Keratinocyte (primary cell): Measurements from ENCODE around the gene SOX10. TPM values are rescaled to one million over a fixed set of nuclear protein-coding genes. Genes with fewer than 3 reads are reported as not detected.

ENCODE experiments used
- DNase-seq: peaks from one replicate; pipeline ENCODE4 v3.0.0-alpha.2; 2011; ENCODE audit warnings: low read depth, missing footprints, low spot score
- FAIRE-seq: peaks from 2 replicates; lab custom pipeline; 2011; peaks lifted over from hg19 to GRCh38; lab: Jason Lieb, UNC
- H2AFZ ChIP-seq: 2 replicates; pipeline ENCODE4 v1.6.0; 2012; ENCODE audit warnings: low read length, control low read depth, inconsistent platforms; ENCODE audit not compliant: control insufficient read depth
- H3K27ac ChIP-seq: 2 replicates; pipeline ENCODE4 v1.5.1; 2011; ENCODE audit warnings: low read length; ENCODE audit not compliant: control insufficient read depth, insufficient read depth
- H3K27me3 ChIP-seq: 3 replicates; pipeline ENCODE4 v1.6.0; 2011; ENCODE audit warnings: low read length; ENCODE audit not compliant: control insufficient read depth, insufficient read depth; ENCODE audit errors: extremely low read depth
- H3K36me3 ChIP-seq, 2 experiments: 2 replicates in 1 of 2; 3 replicates in 1 of 2; pipeline ENCODE4 v1.5.1; 2011; ENCODE audit warnings: low read length in 2 of 2, mild to moderate bottlenecking in 1 of 2; ENCODE audit not compliant: control insufficient read depth in 2 of 2, insufficient read depth in 2 of 2; ENCODE audit errors: extremely low read depth in 1 of 2
- H3K4me1 ChIP-seq: 3 replicates; pipeline ENCODE4 v1.5.1; 2011; ENCODE audit warnings: low read length; ENCODE audit not compliant: control insufficient read depth, insufficient read depth; ENCODE audit errors: extremely low read depth
- H3K4me2 ChIP-seq: 3 replicates; pipeline ENCODE4 v1.6.0; 2011; ENCODE audit warnings: low read depth, low read length; ENCODE audit not compliant: control insufficient read depth, insufficient read depth; ENCODE audit errors: extremely low read depth
- H3K4me3 ChIP-seq, 3 experiments: fragments of 200-600 bp in 1 of 3; sonication (generic) in 1 of 3; 2 replicates in 2 of 3; 3 replicates in 1 of 3; pipeline ENCODE4 v1.5.1; 2011 to 2016; ENCODE audit warnings: low read length in 3 of 3, mild to moderate bottlenecking in 3 of 3, control low read depth in 2 of 3, inconsistent platforms in 1 of 3, low read depth in 1 of 3, mixed read lengths in 1 of 3, mixed run types in 1 of 3, moderate library complexity in 1 of 3; ENCODE audit not compliant: control insufficient read depth in 2 of 3, insufficient read depth in 2 of 3; ENCODE audit errors: extremely low read depth in 1 of 3
- H3K79me2 ChIP-seq: 2 replicates; pipeline ENCODE4 v1.6.0; 2012; ENCODE audit warnings: low read length; ENCODE audit not compliant: control insufficient read depth, insufficient read depth
- H3K9ac ChIP-seq: 3 replicates; pipeline ENCODE4 v1.6.0; 2011; ENCODE audit warnings: low read length; ENCODE audit not compliant: control insufficient read depth, insufficient read depth; ENCODE audit errors: extremely low read depth
- H3K9me1 ChIP-seq: 3 replicates; pipeline ENCODE4 v1.6.0; 2011; ENCODE audit warnings: low read length; ENCODE audit not compliant: control insufficient read depth, insufficient read depth; ENCODE audit errors: extremely low read depth
- H3K9me3 ChIP-seq: 2 replicates; pipeline ENCODE4 v1.5.1; 2012; ENCODE audit warnings: low read depth, low read length; ENCODE audit not compliant: control insufficient read depth
- H4K20me1 ChIP-seq: 3 replicates; pipeline ENCODE4 v1.6.0; 2011; ENCODE audit warnings: low read length; ENCODE audit not compliant: control insufficient read depth, insufficient read depth; ENCODE audit errors: extremely low read depth
- EZH2 ChIP-seq: IDR thresholded peaks from one replicate; pipeline ENCODE4 v1.6.1; 2012; ENCODE audit warnings: inconsistent platforms, mild to moderate bottlenecking, low read length, moderate library complexity
- dilution Hi-C: fragments of 300-500 bp; cut with MboI; formaldehyde crosslinking; loops from one replicate; pipeline ENCODE4 v1.7.0; 2020; ENCODE audit warnings: low sequenced_read_pairs; ENCODE audit not compliant: extremely low pct_ligation_motif_present
- polyA plus RNA-seq, 5 experiments: library from polyadenylated mRNA; depleted of rRNA in 3 of 5; stranded (reverse) in 3 of 5; stranded (forward) in 1 of 5; unstranded in 1 of 5; fragments of >200 nt; gene quantifications; 1 replicate in 1 of 5; 2 replicates in 3 of 5; 3 replicates in 1 of 5; pipeline versions ENCODE4 v1.2.1 to v1.2.3, GENCODE V29; 2011 to 2012; ENCODE audit warnings: missing spikeins in 2 of 5, low read depth in 1 of 5, low replicate concordance in 1 of 5
- TF ChIP-seq, protein P1 (sequence below), 3 experiments: IDR thresholded peaks in 1 of 3; conservative IDR thresholded peaks in 1 of 3; optimal IDR thresholded peaks in 1 of 3; 2 replicates in 2 of 3; 3 replicates in 1 of 3; pipeline versions ENCODE3 to v1.5.1; 2011; ENCODE audit warnings: low read length in 3 of 3, mild to moderate bottlenecking in 3 of 3, moderate library complexity in 2 of 3, control low read depth in 1 of 3, inconsistent platforms in 1 of 3; ENCODE audit not compliant: insufficient read depth in 2 of 3; ENCODE audit errors: extremely low read depth in 1 of 3

SOX10 gene
- polyA plus RNA-seq, 1 donor (not counting 4 experiments of a cell fraction or from before 2014, with no cell fraction given) = not detected

DNA sequence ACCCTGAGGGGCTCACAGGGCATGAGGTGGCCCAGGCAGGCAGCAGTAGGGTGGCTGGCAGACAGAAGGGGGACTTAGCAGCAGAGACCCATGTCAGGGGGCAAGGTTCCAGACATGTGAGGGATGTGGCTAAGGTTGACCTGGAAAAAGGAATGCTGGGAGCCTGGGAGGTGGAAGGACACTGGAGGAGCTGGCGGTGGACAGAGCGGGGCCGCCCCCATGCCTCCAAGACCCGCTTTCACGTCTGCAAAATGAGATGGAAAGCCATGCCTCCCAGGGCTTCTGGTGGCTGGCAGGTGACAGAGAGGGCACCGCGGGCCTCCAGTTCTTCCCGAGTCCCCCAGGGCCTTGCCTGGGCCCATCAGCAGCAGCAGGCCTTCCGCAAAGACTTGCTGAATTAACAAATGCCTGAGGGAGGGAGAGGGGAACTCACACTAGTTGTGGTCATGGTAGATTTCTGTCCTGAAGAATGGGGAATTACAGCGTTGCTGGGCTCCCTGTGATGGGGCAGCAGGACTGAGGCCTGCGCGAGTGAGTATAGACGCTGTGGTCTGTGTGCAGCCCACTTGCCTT lies 23.1 kb upstream of the SOX10 start:
- FAIRE-seq = no peak
- Histone ChIP-seq H3K79me2 (no peaks in the 10 kb centered on the region), H3K9me3 (no peaks in the 10 kb centered on the region), H3K36me3 (no peaks in the 10 kb centered on the region), H3K9ac (no peak overlapping the region), H3K27ac (no peak overlapping the region), H3K4me1 (no peaks in the 10 kb centered on the region), H3K27me3 (no peaks in the 10 kb centered on the region), H3K4me2 (no peak overlapping the region), H3K9me1 (no peaks in the 10 kb centered on the region), H4K20me1 (no peaks in the 10 kb centered on the region), H2AFZ (no peak overlapping the region), H3K4me3 (no peak overlapping the region)
- DNase-seq = no peak
- dilution Hi-C loops = no loop called here
- TF ChIP-seq, protein P1, sequence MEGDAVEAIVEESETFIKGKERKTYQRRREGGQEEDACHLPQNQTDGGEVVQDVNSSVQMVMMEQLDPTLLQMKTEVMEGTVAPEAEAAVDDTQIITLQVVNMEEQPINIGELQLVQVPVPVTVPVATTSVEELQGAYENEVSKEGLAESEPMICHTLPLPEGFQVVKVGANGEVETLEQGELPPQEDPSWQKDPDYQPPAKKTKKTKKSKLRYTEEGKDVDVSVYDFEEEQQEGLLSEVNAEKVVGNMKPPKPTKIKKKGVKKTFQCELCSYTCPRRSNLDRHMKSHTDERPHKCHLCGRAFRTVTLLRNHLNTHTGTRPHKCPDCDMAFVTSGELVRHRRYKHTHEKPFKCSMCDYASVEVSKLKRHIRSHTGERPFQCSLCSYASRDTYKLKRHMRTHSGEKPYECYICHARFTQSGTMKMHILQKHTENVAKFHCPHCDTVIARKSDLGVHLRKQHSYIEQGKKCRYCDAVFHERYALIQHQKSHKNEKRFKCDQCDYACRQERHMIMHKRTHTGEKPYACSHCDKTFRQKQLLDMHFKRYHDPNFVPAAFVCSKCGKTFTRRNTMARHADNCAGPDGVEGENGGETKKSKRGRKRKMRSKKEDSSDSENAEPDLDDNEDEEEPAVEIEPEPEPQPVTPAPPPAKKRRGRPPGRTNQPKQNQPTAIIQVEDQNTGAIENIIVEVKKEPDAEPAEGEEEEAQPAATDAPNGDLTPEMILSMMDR (optimal IDR thresholded peaks at IDR 0.05 in 1 of 3, IDR thresholded peaks at IDR 0.05 in 1 of 3, conservative IDR thresholded peaks at IDR 0.05 in 1 of 3; ENCODE audit: extremely low read depth in 1 of 3, insufficient read depth in 2 of 3, low read length in 3 of 3) = no peak
- TF ChIP-seq EZH2 = no peak

DNA sequence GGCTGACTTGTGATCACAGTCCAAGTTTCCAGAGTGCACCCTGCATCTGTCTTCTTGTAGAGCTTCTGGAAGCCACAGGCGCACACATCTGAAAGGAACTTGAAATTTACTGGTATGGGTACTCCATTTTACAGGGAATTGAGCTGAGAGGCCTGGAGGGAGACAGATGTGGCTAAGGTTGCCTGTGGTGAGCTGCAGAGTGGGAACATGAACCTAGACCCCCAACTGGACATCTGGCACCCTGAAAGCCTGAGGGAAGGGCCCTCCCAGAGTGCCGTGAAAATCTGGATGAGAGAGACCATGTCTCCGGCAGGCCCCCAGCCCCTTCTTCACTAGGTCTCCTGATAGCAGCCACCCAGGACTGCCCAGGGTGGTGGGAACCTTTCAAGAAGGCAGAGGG lies 22.6 kb upstream of the SOX10 start:
- no peak for TF ChIP-seq EZH2
- TF ChIP-seq, protein P1 (optimal IDR thresholded peaks at IDR 0.05 in 1 of 3, IDR thresholded peaks at IDR 0.05 in 1 of 3, conservative IDR thresholded peaks at IDR 0.05 in 1 of 3; ENCODE audit: extremely low read depth in 1 of 3, insufficient read depth in 2 of 3, low read length in 3 of 3) = no peak
- Histone ChIP-seq H3K4me1 (no peaks in the 10 kb centered on the region), H3K79me2 (no peaks in the 10 kb centered on the region), H3K36me3 (no peaks in the 10 kb centered on the region), H2AFZ (no peak overlapping the region), H3K27ac (no peak overlapping the region), H3K9me3 (no peaks in the 10 kb centered on the region), H3K9me1 (no peaks in the 10 kb centered on the region), H3K4me3 (no peak overlapping the region), H3K27me3 (no peaks in the 10 kb centered on the region), H4K20me1 (no peaks in the 10 kb centered on the region), H3K9ac (no peak overlapping the region), H3K4me2 (no peak overlapping the region)
- FAIRE-seq = no peak
- dilution Hi-C loops = no loop called here
- no peak for DNase-seq
